ENCODE measurements around the gene RAPGEF2. TPM values are rescaled to one million over a fixed set of nuclear protein-coding genes. Genes with fewer than 3 reads are reported as not detected.

RAPGEF2 gene
- total and polyA plus RNA-seq, 9 of the 15 experiments (the other 6 are each of a cell fraction or from before 2014, with no cell fraction given), result 3.1 to 32.6 (median 23.1) TPM

DNA sequence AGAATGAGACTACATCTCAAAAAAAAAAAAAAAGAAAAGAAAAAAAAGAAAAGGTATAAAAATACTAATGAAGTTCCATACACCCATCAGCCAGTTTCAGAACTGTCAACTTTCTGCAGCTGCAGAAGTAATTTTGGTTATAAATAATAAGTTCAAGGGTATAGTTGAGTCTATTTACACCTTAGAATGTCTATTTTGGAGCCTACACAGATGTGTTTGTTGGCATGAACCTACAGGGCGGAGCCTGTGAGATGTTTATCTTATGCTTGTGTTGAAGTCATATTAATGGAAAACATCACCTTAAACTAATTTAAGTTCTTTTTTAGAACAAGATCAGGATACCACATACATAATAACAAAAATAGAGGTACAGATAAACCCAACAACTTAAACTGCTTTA is 85.8 kb downstream of the RAPGEF2 start:
- no peaks in the 10 kb centered on the region for H3K27me3 ChIP-seq (ENCODE audit: control insufficient read depth in 2 of 2, insufficient read depth in 2 of 2, low read length in 2 of 2)
- in situ Hi-C loops (cut with MboI), result loop anchor here (10.0 kb wide), 1 partner anchor 464 kb away; the partner anchor contains the start of gene PPID
- no peaks in the 10 kb centered on the region for H3K9me1 ChIP-seq (ENCODE audit: control insufficient read depth, insufficient read depth, low read length)
- BruUV-seq (replicated peaks), result no TSS peak
- WGBS (ENCODE audit: insufficient coverage, low coverage, missing lambda C conversion rate), result 91% methylated on average over 1 of the region's 1 CpG
- TF ChIP-seq BACH1 (tag; IDR thresholded peaks at IDR 0.05) (no peak), KDM2B (CRISPR knock-in tag; IDR thresholded peaks at IDR 0.05) (no peak), ZBTB5 (IDR thresholded peaks at IDR 0.05) (no peak), NR2C2 (CRISPR knock-in tag; IDR thresholded peaks at IDR 0.05) (no peak), NR2C2 (tag; IDR thresholded peaks at IDR 0.05) (no peak)
- TF ChIP-seq, protein P1, sequence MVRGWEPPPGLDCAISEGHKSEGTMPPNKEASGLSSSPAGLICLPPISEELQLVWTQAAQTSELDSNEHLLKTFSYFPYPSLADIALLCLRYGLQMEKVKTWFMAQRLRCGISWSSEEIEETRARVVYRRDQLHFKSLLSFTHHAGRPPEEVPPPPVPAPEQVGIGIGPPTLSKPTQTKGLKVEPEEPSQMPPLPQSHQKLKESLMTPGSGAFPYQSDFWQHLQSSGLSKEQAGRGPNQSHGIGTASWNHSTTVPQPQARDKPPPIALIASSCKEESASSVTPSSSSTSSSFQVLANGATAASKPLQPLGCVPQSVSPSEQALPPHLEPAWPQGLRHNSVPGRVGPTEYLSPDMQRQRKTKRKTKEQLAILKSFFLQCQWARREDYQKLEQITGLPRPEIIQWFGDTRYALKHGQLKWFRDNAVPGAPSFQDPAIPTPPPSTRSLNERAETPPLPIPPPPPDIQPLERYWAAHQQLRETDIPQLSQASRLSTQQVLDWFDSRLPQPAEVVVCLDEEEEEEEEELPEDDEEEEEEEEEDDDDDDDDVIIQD (CRISPR knock-in tag; IDR thresholded peaks at IDR 0.05), result no peak
- FAIRE-seq (no peak), ATAC-seq (peak; percentile 45), DNase-seq (ENCODE audit: extremely low read depth in 1 of 4, low spot score in 3 of 4) (no peak)
- peaks cover 5% of the 10 kb centered on the region; the same call in 2 of the 3 replicates for H3K79me2 ChIP-seq (ENCODE audit: control insufficient read depth, insufficient read depth, low read length)
- no peak overlapping the region for H2AFZ ChIP-seq (ENCODE audit: low read depth, low read length)
- H4K20me1 ChIP-seq (replicated peaks; ENCODE audit: control insufficient read depth, insufficient read depth, low read length), result no peaks in the 10 kb centered on the region
- H3K4me1 ChIP-seq (replicated peaks in 1 of 2; ENCODE audit: control insufficient read depth in 2 of 2, insufficient read depth in 2 of 2, low read length in 2 of 2), result peaks cover 9 to 11% of the 10 kb centered on the region in 2 experiments; a peak in 4 of 5 replicates
- no peak overlapping the region for H3K9ac ChIP-seq (ENCODE audit: insufficient read depth in 1 of 2, low read depth in 2 of 2, low read length in 2 of 2)
- intact Hi-C loops (cut with micrococcal nuclease), result no loop called here
- H3K4me3 ChIP-seq, result no peak overlapping the region
- H3K36me3 ChIP-seq (ENCODE audit: control insufficient read depth, insufficient read depth, low read length), result no peaks in the 10 kb centered on the region
- no peak overlapping the region for H3K4me2 ChIP-seq (ENCODE audit: insufficient read depth, low read length)
- POLR2A ChIA-PET, result no interaction called here
- no peaks in the 10 kb centered on the region for H3K9me3 ChIP-seq (replicated peaks; ENCODE audit: control insufficient read depth, insufficient read depth, low read depth, low read length)
- CTCF ChIA-PET (ENCODE audit: low intra/inter-chr PET ratio), result no interaction called here
- no peak overlapping the region for H3K27ac ChIP-seq (ENCODE audit: extremely low read depth, low read depth, low read length)
